Heart left ventricle (tissue), 13 donors: ENCODE results near the gene PLD4.

Experiments
- POLR2A ChIP-seq, 2 donors: fragments of 450-650 bp; IDR thresholded peaks; one replicate each; pipeline ENCODE4 v1.6.1; 2017; ENCODE audit warnings: antibody characterized with exemption in 2 of 2, mild to moderate bottlenecking in 2 of 2, moderate library complexity in 2 of 2
- TF ChIP-seq, protein P1 (sequence below), 12 donors: fragments of 200-600 bp; sonication (generic) in 4 of 12; IDR thresholded peaks; one replicate each; pipeline versions ENCODE4 v1.5.0 to v1.8.0; 2018 to 2022; ENCODE audit warnings: antibody characterized with exemption in 12 of 12, mild to moderate bottlenecking in 5 of 12
- donor health status: ischemic (EF 13 %, LVEDD 7.1; RV severe dilation, severe dysfunction).
- donor health status: DM: no; HTN: yes; CAD: no.
- donor health status: DM: no; HTN: no; CAD: no.
- donor health status: ischemic (EF 25% LVEDD 6.9; RV normal size, moderate dysfunction).
- donor health status: ischemic (EF 25% LVEDD 5.7; RV mildly dilated, moderate dysfunction).
- donor health status: ischemic (EF 35%, LVEDD 5.7; RV mildly dilated, moderate dysfunction).
- donor health status: nonischemic (EF 11% LVEDD 7.7; RV severe dilation, severe dysfunction).
- donor health status: DM: yes; HTN: yes; CAD: no.
- donor health status: PGD.
- donor health status: ischemic (EF 29% LVEDD 5.4; RV normal size, mild dysfunction).
- donor health status: nonischemic (EF 23%, LVEDD 6.1; RV moderate dilation, normal function).

DNA sequence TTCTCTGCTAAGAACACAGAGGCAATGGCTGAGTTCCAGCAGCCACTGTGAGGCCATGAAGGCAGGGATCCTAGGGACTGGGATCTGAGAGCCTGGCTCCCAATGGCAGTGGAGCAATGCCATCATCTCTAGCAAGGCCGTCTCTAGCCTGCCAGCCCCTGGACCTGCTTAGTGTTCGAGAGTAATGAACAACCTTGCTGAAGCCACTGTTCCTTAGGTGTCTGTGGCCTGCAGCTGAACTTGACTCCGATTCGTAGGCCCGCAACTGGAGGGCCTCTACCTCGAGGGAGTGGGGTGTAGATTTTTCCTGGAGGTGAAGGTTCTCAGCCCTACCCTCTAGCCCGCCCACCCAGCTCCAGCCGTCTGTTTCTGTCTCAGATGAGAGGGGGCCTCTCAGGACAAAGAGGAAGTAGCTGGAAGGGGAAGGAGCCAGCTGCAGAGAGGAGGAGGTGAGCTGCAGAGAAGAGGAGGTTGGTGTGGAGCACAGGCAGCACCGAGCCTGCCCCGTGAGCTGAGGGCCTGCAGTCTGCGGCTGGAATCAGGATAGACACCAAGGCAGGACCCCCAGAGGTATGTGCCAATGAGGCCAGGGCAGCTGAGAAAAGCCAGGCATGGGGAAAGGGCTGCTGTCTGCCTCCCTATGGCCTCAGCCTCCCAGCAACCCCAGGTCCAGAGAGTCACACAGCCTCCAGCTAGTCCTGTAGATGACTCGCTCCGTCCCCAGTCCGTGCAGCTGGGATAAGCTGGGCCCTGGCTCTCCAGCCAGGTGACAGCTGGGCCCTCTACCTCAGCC is at the start of gene PLD4:
- TF ChIP-seq, protein P1, sequence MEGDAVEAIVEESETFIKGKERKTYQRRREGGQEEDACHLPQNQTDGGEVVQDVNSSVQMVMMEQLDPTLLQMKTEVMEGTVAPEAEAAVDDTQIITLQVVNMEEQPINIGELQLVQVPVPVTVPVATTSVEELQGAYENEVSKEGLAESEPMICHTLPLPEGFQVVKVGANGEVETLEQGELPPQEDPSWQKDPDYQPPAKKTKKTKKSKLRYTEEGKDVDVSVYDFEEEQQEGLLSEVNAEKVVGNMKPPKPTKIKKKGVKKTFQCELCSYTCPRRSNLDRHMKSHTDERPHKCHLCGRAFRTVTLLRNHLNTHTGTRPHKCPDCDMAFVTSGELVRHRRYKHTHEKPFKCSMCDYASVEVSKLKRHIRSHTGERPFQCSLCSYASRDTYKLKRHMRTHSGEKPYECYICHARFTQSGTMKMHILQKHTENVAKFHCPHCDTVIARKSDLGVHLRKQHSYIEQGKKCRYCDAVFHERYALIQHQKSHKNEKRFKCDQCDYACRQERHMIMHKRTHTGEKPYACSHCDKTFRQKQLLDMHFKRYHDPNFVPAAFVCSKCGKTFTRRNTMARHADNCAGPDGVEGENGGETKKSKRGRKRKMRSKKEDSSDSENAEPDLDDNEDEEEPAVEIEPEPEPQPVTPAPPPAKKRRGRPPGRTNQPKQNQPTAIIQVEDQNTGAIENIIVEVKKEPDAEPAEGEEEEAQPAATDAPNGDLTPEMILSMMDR (IDR thresholded peaks at IDR 0.05), result no peak
- TF ChIP-seq POLR2A (IDR thresholded peaks at IDR 0.05), result no peak
